HL-60 (cell line): ENCODE results near the gene SCML2.

Experiments
- CTCF ChIP-seq: IDR thresholded peaks from one replicate; pipeline ENCODE4 v1.5.1; 2011; ENCODE audit warnings: low read length, control low read depth, inconsistent platforms; ENCODE audit not compliant: insufficient read depth
- POLR2AphosphoS5 ChIP-seq: IDR thresholded peaks from 2 replicates; pipeline ENCODE4 v1.6.1; 2012; ENCODE audit warnings: low read depth

GRCh38 chrX:18354369-18355223 lies at the start of gene SCML2:
- TF ChIP-seq CTCF (no peak), POLR2AphosphoS5 (no peak)
